ENCODE measurements around the gene TTC3. TPM values are rescaled to one million over a fixed set of nuclear protein-coding genes. Genes with fewer than 3 reads are reported as not detected.

Gene TTC3
- total RNA-seq, 1 donor from 2014 or later, result 203 TPM

DNA sequence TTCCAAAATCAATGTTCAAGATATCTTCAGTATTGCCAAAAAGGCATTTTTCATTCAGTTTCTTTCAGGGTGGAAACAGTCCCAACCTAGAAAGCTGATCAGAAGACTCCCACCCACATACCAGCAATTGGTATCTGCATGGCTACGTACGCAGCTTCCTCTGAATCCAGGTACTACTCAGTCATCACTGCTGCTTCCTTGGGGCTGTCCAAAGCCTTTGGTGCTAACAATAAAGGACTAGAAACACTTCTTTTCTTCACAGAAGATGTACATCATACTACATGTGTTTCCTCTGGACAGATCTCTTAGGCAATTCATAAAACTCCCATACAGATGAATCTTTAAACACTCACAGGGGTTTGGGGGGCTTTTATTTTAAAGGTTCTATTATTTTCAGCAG, 164.3 kb downstream of the TTC3 start:
- Mint-ChIP-seq H3K4me3 (no peak overlapping the region), H3K4me1 (ENCODE audit: unreplicated experiment) (peaks cover 4% of the 10 kb centered on the region), H3K27me3 (no peaks in the 10 kb centered on the region), H3K36me3 (peaks cover 5% of the 10 kb centered on the region), H3K27ac (no peak overlapping the region), H3K9me3 (no peaks in the 10 kb centered on the region)
- TF ChIP-seq, protein P1, sequence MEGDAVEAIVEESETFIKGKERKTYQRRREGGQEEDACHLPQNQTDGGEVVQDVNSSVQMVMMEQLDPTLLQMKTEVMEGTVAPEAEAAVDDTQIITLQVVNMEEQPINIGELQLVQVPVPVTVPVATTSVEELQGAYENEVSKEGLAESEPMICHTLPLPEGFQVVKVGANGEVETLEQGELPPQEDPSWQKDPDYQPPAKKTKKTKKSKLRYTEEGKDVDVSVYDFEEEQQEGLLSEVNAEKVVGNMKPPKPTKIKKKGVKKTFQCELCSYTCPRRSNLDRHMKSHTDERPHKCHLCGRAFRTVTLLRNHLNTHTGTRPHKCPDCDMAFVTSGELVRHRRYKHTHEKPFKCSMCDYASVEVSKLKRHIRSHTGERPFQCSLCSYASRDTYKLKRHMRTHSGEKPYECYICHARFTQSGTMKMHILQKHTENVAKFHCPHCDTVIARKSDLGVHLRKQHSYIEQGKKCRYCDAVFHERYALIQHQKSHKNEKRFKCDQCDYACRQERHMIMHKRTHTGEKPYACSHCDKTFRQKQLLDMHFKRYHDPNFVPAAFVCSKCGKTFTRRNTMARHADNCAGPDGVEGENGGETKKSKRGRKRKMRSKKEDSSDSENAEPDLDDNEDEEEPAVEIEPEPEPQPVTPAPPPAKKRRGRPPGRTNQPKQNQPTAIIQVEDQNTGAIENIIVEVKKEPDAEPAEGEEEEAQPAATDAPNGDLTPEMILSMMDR (conservative IDR thresholded peaks at IDR 0.05), result no peak
- no peak for DNase-seq (ENCODE audit: extremely low spot score, unreplicated experiment)

DNA sequence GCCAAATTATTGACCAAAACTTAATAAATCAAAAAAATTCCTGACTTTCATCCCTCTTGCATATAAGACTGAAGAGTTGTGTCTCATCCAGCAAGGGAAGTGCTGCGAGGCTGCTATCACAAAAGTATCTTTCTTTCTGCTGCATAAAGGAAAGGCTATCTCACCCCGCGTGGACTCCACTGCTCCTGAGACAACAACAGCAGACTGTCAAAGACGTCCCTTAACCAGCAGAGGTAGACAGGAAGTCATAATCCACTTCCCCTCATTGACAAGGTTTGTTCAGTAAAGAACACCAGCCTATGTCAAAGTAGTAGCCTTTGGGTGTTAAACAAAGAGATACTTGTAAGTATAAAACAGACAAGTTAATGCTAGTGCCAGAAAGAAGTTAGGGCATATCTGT, 164.7 kb downstream of the TTC3 start:
- H3K27ac Mint-ChIP-seq, result no peak overlapping the region
- H3K9me3 Mint-ChIP-seq, result no peaks in the 10 kb centered on the region
- peaks cover 5% of the 10 kb centered on the region for H3K36me3 Mint-ChIP-seq
- H3K4me1 Mint-ChIP-seq (ENCODE audit: unreplicated experiment), result peaks cover 4% of the 10 kb centered on the region
- TF ChIP-seq, protein P1 (conservative IDR thresholded peaks at IDR 0.05), result no peak
- no peak overlapping the region for H3K4me3 Mint-ChIP-seq
- no peaks in the 10 kb centered on the region for H3K27me3 Mint-ChIP-seq
- no peak for DNase-seq (ENCODE audit: extremely low spot score, unreplicated experiment)

DNA sequence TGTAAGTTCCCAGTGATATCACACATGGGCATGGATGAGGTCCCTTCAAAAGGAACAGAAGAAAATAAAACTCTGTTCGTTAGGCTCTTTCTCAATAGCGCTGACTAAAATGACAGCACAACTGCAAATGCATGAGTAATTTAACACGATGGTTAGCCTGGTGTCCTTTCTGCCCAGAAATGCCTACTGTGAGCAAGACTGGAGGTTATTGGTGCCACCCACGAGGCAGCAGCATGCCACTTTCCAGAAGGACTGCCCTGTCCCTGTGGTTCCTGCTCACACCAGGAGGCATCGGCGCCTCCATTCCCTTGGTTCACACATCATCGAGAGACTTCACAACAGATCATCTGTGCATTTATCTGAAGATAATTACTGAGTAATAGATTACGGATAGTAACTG, 167.9 kb downstream of the TTC3 start:
- H3K27ac Mint-ChIP-seq, result no peak overlapping the region
- TF ChIP-seq, protein P1 (conservative IDR thresholded peaks at IDR 0.05), result no peak
- no peaks in the 10 kb centered on the region for H3K9me3 Mint-ChIP-seq
- peaks cover 5% of the 10 kb centered on the region for H3K36me3 Mint-ChIP-seq
- DNase-seq (ENCODE audit: extremely low spot score, unreplicated experiment), result no peak
- no peak overlapping the region for H3K4me3 Mint-ChIP-seq
- H3K27me3 Mint-ChIP-seq, result no peaks in the 10 kb centered on the region
- H3K4me1 Mint-ChIP-seq (ENCODE audit: unreplicated experiment), result peaks cover 17% of the 10 kb centered on the region

DNA sequence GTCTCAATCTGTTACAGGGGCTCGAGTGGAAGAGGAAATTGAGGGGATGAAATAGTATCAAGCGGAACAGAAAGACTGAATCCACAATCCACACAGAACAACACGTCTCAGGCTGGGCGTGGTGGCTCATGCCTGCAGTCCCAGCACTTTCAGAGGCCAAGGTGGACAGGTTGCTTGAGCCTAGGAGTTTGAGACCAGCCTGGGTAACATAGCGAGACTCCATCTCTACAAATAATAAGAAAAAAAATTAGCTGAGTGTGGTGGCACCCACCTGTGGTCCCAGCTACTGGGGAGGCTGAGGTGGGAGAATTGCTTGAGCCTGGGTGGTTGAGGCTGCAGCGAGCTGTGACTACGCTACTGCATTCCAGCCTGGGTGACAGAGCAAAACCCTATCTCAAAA, 168.4 kb downstream of the TTC3 start:
- Mint-ChIP-seq H3K27ac (no peak overlapping the region), H3K9me3 (no peaks in the 10 kb centered on the region), H3K4me3 (no peak overlapping the region), H3K4me1 (ENCODE audit: unreplicated experiment) (peaks cover 17% of the 10 kb centered on the region), H3K36me3 (peaks cover 8% of the 10 kb centered on the region), H3K27me3 (no peaks in the 10 kb centered on the region)
- TF ChIP-seq, protein P1 (conservative IDR thresholded peaks at IDR 0.05), result no peak
- no peak for DNase-seq (ENCODE audit: extremely low spot score, unreplicated experiment)

DNA sequence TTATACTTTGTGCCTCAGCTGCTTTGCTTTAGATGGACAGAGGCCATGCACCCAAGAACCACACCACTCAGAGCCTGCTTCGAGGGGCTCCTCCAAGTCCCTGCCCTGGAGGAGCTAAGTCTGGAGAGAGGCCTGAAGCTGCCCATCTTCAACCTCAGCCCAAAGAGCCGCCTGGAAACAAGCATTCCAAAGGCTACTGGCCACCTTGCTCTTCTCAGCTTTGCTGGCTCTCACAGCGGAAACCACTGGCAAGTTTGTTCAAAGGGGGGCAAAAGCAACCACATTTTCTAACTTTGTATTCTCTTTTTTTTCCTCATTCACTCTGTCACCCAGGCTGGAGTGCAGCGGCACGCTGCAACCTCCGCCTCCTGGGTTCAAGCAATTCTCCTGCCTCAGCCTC, 170.9 kb downstream of the TTC3 start:
- Mint-ChIP-seq H3K36me3 (peaks cover 4% of the 10 kb centered on the region), H3K27me3 (no peaks in the 10 kb centered on the region), H3K27ac (no peak overlapping the region), H3K4me1 (ENCODE audit: unreplicated experiment) (peaks cover 17% of the 10 kb centered on the region), H3K4me3 (no peak overlapping the region), H3K9me3 (no peaks in the 10 kb centered on the region)
- DNase-seq (ENCODE audit: extremely low spot score, unreplicated experiment), result no peak
- TF ChIP-seq, protein P1 (conservative IDR thresholded peaks at IDR 0.05), result no peak

DNA sequence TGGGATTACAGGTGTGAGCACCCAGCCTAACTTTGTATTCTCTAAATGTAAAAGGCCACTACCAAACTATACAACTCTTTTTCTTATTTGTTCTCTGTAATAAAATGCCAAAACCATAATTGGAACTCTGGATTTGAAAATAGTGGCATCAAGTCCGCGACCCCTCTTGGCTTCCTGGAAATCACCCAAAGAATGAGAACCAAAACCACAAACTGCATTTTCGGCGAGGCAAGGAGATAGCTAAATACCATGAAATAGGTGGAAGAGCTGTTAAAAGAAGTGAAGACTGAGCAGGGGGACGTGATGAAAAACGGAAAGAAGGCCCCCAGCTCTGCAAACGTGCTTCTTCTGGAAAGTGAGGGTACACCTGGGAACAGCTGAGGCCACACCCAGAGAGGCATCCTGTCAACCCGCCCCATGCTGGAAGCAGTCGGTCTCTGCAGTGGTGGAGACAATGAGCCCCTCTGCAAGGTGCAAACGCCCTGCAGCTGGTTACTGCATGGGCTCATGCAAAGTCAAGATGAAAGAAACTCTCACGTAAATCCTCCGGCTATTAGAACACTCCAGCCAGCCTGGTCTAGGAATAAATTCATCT, 171.5 kb downstream of the TTC3 start:
- Mint-ChIP-seq H3K4me3 (peak overlapping the region; percentile 33), H3K4me1 (ENCODE audit: unreplicated experiment) (peaks cover 23% of the 10 kb centered on the region), H3K27ac (no peak overlapping the region), H3K36me3 (peaks cover 4% of the 10 kb centered on the region), H3K27me3 (no peaks in the 10 kb centered on the region), H3K9me3 (no peaks in the 10 kb centered on the region)
- TF ChIP-seq, protein P1 (conservative IDR thresholded peaks at IDR 0.05), result no peak
- no peak for DNase-seq (ENCODE audit: extremely low spot score, unreplicated experiment)

All from type B pancreatic cell (in vitro differentiated cells).